HEK293T (cell line): ENCODE results near the gene TCEAL1.

Experiments used
- ARNT ChIP-seq: fragments of 450-650 bp; IDR thresholded peaks from 2 replicates; pipeline ENCODE4 v1.6.1; 2017; ENCODE audit warnings: mild to moderate bottlenecking
- BHLHE40 ChIP-seq: fragments of 450-650 bp; IDR thresholded peaks from 2 replicates; pipeline ENCODE4 v1.6.1; 2016; ENCODE audit warnings: mild to moderate bottlenecking, moderate library complexity, borderline replicate concordance
- ELF4 ChIP-seq: fragments of 450-650 bp; IDR thresholded peaks from 2 replicates; pipeline ENCODE4 v1.6.1; 2017; ENCODE audit warnings: antibody characterized with exemption
- FOXK2 ChIP-seq: fragments of 450-650 bp; IDR thresholded peaks from 2 replicates; pipeline ENCODE4 v1.6.1; 2016; ENCODE audit warnings: mild to moderate bottlenecking
- FOXM1 ChIP-seq: fragments of 450-650 bp; IDR thresholded peaks from 2 replicates; pipeline ENCODE4 v1.6.1; 2017; ENCODE audit warnings: mild to moderate bottlenecking, borderline replicate concordance
- L3MBTL2 ChIP-seq: fragments of 450-650 bp; conservative IDR thresholded peaks from 2 replicates; pipeline ENCODE4 v1.6.1; 2016; ENCODE audit warnings: mild to moderate bottlenecking
- LEF1 ChIP-seq: fragments of 450-650 bp; IDR thresholded peaks from 2 replicates; pipeline ENCODE4 v1.6.1; 2017; ENCODE audit warnings: mild to moderate bottlenecking, borderline replicate concordance
- SP1 ChIP-seq: fragments of 450-650 bp; IDR thresholded peaks from 2 replicates; pipeline ENCODE4 v1.6.1; 2017
- ZNF384 ChIP-seq: fragments of 450-650 bp; IDR thresholded peaks from 2 replicates; pipeline ENCODE4 v1.6.1; 2016

- TF ChIP-seq LEF1: no peak
- no peak for TF ChIP-seq SP1
- TF ChIP-seq ARNT: no peak
- no peak for TF ChIP-seq FOXM1
- TF ChIP-seq FOXK2: no peak
- no peak for TF ChIP-seq ZNF384
- no peak for TF ChIP-seq L3MBTL2
- no peak for TF ChIP-seq ELF4
- no peak for TF ChIP-seq BHLHE40
Observed at GRCh38 chrX:103614999-103615398, 13.8 kb upstream of the TCEAL1 start.
